Thyroid gland (tissue), 4 donors: ENCODE results near the gene TSHB.

Experiments
- CTCF ChIP-seq, 6 experiments: fragments of 200-600 bp in 3 of 6; fragments of 450-650 bp in 3 of 6; sonication (generic) in 3 of 6; IDR thresholded peaks; one replicate each; pipeline ENCODE4 v1.5.1; 2016 to 2019; ENCODE audit warnings: antibody characterized with exemption in 6 of 6, mild to moderate bottlenecking in 2 of 6, inconsistent platforms in 1 of 6, moderate library complexity in 1 of 6
- POLR2A ChIP-seq, 2 donors: fragments of 450-650 bp; IDR thresholded peaks; one replicate each; pipeline ENCODE4 v1.6.1; 2017; ENCODE audit warnings: antibody characterized with exemption in 2 of 2, mild to moderate bottlenecking in 2 of 2, moderate library complexity in 1 of 2

DNA sequence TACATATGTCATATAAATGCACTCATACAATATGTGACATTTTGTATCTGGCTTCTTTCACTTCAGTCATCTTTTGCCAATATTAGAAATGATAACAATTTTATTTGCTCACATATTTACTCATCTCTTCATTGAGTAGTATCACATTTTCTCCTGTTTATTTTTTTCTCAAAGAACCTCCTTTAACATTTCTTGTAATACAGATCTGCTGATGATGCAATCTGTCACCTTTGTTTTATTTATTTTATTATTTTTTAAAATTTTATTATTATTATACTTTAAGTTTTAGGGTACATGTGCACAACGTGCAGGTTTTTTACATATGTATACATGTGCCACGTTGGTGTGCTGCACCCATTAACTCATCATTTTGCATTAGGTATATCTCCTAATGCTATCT, 15.8 kb upstream of the TSHB start:
- TF ChIP-seq CTCF (IDR thresholded peaks at IDR 0.05): no peak
- TF ChIP-seq POLR2A (IDR thresholded peaks at IDR 0.05): no peak
